GM11168 (cell line): ENCODE measurements around the gene HMX3.

Source experiments
- in situ Hi-C: fragments of 300-500 bp; cut with MboI; formaldehyde crosslinking; loops from one replicate; pipeline ENCODE4 v1.12.0; 2022; ENCODE audit warnings: low sequenced_read_pairs; ENCODE audit not compliant: unreplicated experiment

Gene HMX3

DNA sequence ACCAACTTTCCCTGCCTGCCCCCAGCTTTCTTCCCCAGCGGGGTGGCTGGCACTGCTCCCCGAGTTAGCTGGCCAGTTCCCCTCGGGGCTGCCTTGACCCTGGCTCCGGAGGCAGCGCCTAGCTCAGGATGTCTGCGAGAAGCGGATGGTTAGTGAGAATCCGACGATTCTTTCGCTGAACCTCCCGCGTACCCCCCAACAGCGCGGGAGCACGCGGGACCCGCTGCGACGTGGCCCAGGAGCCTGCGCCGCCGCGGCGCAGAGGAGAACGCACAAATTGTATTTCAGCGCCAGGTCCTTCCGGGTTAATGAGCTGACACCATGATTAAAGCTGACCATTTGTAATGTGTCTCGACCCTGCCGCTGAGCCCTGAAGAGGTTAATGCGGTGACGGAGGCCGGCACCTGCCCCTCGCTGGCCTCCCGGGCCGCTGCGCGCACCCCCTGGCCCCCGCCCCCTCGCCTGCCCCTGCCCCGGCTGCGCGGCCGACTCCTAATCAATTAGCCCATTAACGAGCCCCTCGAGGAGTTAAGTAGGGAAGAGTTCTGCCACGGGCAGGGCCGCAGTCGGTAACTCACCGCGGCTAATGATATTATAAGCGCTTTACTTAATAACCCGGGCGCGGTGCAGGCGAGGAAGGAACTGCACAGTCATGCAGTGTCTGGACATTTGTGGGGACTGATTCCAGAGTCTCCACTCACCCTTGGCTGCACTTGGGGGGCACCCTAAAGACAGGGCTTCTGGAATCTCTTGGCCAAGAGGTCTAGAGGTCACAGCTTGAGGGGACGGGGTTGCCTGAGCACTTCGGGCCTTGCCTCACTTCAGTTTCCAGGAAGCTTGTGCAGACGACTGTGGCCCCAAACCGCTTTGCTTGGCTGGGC lies 10.5 kb downstream of the HMX3 start:
- in situ Hi-C loops = loop anchor here (5.0 to 10.0 kb wide), 2 partner anchors 249 to 401 kb away; no protein-coding TSS in a partner anchor

DNA sequence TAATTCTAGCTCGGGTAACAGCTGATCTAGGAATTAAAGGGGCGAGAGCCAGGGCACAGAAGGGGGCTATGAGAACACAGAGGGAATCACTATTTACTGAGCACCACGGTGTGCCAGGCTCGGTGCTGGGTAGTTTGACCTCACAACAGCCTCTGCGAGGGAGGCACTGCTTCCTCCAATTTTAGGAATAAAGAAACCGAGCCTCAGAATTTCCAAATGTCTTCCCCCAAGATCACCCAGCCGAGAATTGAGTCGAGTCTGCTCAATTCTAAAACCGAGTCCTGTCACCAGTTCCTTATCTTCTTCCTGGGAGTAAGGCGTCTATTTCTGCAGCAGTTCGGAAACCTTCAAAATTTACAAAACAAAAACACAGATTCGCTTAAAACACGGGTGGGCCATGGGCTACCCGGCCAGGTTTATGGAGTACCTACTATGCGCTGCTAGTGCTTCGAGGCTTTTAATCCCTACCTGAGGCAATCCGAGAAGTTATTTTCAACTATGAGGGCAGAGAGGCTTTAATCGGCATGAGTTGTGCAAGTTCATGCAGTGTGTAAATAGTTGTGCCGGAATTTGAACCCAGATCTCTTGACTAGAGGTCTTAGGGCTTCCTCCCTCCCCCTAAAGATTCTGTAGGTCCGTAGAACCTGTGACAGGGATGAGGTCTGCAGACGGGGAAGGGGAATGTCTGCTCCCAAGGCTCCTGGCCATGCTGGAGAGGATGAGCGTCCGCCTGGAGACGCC lies 11.3 kb downstream of the HMX3 start:
- in situ Hi-C loops = loop anchor here (5.0 to 10.0 kb wide), 2 partner anchors 248 to 400 kb away; no protein-coding TSS in a partner anchor

DNA sequence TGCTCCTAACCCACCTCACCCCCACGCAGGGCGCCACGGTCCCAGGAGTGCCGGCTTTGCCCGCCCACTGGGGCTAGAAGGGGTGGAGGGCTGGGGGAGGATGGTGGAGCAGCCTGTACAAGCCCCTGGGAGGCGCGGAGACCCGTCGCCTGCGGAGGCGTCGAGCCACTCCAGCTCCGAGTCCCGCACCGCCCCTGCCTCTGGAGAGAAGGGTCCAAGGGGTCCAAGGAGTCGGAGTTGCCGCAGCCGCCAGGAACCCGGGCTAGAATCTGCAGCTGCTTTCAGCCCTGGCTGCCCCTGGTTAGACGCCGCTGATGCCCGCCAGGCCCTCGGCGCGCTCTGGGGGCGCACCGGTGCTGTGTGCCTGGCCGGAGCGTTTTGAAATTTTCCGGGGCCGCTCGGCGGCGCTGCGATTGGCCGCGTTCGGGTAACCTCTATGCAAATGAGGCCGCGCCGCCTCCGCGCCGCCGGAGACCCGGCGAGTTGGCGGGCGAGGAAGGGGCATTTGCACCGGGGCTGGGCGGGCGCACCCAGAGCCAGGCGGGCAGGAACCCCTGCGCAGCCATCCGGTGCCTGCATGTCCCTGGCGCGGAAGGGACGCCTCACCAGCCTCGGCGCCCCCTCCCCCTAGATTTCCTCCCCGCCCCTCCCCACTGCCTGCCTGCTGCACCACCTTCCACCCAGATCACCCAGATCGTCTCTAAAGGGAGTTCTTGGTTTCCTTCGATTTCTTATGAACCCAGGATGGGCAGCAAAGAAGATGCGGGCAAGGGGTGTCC lies 12.1 kb downstream of the HMX3 start, which contains the start of gene HMX2:
Gene HMX2, plus strand, starts transcription at position 502 of the 779 bp plus-strand sequence. Its CDS starts 243 bp downstream, at position 745.
- in situ Hi-C loops = loop anchor here (5.0 to 10.0 kb wide), 2 partner anchors 247 to 399 kb away; no protein-coding TSS in a partner anchor

DNA sequence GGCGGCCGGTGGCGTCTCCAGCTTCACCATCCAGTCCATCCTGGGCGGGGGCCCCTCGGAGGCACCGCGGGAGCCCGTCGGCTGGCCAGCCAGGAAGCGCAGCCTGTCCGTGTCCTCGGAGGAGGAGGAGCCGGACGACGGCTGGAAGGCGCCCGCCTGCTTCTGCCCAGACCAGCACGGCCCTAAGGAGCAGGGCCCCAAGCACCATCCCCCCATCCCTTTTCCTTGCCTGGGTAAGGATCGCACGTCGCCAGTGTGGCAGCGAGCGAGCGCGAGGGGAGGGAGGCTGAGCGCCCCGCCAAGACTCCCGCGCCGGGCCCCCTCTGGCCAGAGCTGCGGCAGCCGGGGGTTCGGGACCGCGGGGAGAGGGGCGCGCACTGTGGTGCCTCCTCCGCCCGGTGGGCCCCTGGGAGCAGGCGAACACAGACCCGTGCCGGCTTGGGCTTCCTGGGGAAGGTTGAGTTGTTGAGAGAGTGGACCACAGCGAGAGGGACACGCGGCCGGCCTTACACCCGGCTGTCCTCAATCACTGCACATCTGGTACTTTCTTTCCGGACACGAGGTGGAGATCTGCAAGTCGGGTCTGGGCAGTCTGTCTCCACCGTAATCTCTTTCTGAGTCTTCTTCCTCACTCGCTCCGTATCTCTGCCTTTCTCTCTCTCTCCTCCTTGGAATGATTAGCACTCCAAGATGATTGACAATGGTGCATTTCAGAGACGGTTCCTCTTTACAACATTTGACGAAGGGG lies 12.8 kb downstream of the HMX3 start:
- in situ Hi-C loops = loop anchor here (5.0 to 10.0 kb wide), 2 partner anchors 246 to 399 kb away; no protein-coding TSS in a partner anchor

DNA sequence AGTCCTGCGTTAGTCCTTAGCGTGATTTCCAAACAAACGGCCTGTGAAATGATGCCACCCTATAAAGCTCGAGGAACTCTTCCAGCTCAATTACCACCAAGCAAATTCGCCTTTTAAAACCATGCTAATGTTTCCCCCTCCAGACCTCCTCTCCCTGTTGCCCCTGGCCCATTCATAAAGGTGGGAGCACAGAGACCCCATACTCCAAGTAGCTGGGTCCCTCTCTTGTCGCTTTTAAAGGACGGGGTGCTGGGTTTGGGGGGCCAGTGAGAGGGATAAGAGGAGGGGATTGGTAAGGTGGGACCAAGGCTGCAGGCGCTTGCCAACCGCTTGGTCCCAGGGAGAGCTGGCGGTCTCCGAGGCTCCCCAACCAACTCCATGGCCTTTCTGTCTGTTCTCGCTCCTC lies 13.4 kb downstream of the HMX3 start:
- in situ Hi-C loops = loop anchor here (5.0 to 10.0 kb wide), 2 partner anchors 246 to 398 kb away; no protein-coding TSS in a partner anchor

DNA sequence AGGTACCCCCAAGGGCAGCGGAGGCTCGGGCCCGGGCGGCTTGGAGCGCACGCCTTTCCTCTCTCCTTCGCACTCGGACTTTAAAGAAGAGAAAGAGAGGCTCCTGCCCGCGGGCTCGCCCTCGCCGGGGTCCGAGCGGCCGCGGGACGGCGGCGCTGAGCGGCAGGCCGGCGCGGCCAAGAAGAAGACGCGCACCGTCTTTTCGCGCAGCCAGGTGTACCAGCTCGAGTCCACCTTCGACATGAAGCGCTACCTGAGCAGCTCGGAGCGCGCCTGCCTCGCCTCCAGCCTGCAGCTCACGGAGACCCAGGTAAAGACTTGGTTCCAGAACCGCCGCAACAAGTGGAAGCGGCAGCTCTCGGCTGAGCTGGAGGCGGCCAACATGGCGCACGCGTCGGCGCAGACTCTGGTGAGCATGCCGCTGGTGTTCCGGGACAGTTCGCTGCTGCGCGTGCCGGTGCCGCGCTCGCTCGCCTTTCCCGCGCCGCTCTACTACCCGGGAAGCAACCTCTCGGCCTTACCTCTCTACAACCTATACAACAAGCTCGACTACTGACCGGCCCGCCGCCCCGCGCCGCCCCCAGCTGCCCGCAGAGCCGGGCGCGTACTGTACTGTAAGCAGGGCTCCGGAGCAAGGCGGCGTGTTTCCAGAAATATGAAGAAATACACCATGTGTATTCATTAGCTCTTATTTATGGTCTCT lies 13.9 kb downstream of the HMX3 start:
- in situ Hi-C loops = loop anchor here (5.0 to 10.0 kb wide), 2 partner anchors 245 to 398 kb away; no protein-coding TSS in a partner anchor

DNA sequence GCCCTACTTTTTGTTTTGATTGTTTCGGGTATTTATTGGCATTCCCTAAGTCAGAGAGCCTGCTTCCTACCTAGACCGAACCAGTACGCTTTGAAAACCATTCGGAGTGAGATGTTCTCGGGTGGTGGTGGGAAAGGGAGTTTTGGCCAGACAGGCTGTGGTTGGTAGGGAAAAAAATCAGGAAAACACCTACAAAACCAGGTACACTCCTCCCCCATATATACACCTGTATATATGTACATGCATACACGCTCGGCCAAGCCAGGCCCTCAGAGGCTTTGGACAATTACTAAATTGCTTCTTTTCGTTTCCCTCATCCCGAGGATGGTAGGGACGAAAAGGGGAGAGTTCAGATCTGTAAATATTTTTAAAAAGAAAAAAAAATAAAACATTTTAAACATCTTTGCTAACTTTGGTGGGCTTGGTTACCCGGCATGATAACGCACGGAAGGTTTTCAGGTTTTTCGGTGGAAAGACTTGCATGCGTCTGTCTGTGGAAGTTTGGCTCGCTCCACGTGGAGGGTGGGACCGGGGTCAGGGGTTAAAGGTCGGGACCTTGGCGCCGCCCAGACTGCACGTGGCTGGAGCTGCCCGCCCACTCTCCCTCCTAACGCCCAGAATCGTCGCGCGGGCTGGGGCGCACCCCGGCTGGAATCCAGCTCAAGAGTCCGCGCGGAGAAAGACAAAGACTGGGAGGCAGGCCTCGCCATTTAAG lies 14.7 kb downstream of the HMX3 start:
- in situ Hi-C loops = no loop called here

DNA sequence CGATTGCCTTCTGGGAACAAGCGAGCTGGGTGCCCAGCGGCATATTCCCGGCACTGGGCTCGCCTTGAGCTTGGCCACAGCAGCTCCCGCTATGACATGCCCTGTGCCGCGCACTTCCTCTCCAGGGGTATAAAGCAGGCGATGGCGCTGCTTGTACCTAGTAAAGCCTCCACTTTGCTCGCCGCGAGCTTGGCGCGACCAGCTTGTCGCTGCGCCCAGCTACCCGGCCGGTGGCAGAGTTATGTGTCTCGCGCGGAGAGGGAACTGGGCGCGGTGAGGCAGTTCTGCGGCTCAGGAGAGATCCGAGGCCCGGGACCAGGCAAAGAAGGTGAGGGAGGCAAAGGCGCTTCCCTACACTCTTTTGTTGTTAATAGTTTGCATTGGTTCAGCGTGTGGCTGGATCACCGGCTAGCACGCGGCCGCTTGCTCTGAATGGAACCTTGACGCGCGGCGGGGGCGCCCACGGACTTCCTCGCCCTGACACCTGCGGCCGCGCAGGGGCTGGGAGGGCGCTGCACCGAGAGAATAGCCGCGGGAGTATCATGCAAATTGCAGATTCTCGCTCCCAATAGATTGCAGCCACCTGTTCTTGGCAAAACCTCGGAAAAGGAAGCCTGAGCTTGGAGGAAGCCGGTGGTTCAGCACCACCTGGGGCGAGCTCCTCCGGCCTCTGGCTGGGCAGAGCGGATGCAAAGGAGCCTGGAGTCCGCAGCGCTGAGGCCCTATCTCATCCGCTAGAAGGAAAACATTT lies 15.4 kb downstream of the HMX3 start:
- in situ Hi-C loops = no loop called here

DNA sequence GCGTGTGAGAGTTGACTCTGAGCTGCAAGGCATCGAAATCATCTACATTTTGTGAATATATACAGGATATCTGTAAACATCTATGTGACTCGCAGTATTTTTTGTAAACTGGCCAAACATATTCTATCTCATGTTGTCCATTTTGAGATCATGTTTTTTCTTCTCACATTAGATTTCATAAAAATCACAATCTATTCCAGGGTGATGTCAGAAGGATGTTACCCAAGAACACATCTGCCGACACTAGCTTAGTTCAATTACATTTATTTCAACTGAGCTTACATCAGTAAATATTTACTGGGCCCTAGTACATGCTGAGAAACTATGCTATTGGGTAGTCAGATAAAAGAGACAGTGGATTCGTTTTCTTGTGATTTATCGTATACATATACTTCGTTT lies 16.0 kb downstream of the HMX3 start:
- in situ Hi-C loops = no loop called here

DNA sequence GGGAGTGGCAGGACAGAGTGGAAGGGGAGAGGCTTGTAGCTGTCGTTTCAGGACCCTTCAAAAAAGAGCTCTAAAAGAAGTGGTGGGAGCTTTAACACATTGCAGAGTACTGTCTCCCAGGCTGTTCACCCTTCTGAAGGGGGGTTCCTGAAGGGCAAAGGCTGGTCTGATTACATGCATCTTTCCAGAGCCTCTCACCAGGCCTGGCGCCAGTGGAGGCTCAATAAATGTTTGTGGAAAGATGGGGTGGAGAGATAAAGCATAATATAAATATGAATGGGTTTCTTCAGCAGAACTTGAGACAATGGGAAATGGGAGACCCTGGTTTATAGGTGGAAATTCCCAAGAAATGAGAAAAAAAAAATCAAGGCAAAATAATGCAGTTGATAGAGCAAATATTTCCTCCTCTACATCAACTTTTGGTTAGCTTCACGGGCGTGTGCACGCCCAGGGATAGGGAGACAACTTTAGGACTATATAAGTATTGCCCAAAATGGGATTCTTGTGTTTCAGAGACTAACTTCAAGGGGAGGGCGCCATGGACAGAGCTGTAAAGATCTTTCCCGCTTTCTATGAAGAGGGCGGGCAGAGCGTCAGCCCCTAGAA lies 17.8 kb downstream of the HMX3 start:
- in situ Hi-C loops = no loop called here

DNA sequence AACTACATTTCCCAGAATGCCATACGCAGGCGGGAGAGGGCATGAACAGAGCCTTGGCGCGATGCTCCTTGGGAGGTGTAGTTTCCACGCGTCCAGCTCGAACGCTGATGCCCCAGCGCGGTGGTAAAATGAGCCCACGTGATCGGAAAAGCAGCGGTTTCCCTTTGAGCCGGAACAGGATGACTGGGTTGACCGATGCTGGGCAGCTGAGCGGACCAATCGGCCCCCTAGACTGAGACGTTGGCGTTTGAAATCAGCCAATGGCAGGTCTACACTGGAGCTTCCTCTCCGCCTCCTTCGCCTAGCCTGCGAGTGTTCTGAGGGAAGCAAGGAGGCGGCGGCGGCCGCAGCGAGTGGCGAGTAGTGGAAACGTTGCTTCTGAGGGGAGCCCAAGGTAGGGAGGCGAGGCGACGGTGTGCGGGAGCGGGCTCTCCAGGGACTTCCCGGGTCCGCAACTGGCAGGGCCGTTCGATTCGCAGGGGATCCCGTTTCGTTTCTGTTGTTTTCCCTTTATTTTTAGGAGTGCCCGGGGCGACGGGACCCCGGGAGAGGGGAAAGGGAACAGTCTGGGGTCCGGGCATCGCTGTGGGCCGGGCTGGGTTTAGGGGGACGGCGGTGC lies 18.4 kb downstream of the HMX3 start, which contains the start of gene BUB3:
Gene BUB3, plus strand, starts transcription at position 311 of the 619 bp plus-strand sequence. CDS start 516 bp downstream, outside the sequence.
- in situ Hi-C loops = no loop called here

DNA sequence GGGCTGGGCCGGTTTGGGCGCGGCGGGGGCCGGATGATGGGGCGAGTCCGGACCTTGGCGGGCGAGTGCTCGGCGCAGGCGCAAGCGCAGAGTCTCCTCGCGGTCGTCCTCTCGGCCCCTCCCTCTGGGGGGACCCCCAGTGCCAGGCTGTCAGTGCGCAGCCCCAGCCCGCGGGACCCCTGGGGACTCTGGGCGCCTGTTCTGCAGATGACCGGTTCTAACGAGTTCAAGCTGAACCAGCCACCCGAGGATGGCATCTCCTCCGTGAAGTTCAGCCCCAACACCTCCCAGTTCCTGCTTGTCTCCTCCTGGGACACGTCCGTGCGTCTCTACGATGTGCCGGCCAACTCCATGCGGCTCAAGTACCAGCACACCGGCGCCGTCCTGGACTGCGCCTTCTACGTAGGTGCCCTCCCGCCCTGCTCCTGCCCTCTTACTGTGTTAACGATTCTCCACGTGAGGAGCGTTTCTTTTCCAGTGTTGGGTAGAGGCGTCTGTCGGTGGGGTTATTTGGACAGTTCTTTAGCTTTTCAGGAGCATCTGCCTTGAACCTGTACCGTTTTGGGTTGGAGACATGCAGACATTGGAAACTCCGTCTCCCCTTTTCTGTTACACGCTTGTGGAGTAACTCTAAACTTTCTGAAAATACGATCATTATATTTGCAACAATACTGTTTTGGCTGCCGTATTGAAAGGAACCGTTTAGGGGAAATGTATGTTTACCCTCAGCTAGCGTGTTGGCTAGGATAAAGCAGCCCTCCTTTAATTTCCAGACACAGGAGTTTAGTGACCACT lies 19.1 kb downstream of the HMX3 start:
- in situ Hi-C loops = no loop called here

DNA sequence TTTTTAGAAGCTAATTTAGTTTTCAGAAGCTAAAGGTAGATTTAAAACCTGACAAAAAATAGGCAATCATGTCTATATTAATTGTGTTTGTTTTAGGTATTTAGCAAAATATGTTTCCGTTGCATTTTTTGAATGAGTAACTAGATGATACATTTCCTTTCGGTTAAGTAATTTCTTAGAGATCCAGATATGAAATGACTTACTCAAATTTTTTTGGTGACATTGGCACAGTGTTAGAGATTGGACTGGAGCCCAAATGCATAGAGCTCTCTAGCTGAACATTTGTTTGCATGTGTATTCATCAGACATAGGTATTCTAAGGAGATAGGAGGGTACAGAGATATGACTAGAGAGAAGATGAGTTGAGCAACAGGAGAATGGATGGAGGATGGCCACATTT lies 20.3 kb downstream of the HMX3 start:
- in situ Hi-C loops = no loop called here

DNA sequence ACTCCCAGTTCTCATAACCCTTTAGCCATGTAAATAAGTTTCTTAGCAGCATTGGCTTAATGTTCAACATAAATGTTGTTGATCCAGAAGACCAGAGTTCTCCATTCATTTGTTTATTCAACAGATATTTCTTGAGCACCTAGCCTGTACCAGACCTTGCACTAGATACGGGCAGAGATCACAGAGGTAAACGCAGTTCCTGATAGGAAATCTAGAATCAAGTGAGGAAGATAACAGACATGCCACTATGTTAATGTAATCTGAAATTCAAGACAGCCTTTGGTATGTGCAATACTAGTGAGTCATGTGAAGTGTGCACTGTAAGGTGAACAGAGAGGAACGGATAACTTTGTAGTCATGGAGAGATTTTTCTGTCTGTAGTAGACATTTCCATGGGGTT lies 21.4 kb downstream of the HMX3 start:
- in situ Hi-C loops = no loop called here

DNA sequence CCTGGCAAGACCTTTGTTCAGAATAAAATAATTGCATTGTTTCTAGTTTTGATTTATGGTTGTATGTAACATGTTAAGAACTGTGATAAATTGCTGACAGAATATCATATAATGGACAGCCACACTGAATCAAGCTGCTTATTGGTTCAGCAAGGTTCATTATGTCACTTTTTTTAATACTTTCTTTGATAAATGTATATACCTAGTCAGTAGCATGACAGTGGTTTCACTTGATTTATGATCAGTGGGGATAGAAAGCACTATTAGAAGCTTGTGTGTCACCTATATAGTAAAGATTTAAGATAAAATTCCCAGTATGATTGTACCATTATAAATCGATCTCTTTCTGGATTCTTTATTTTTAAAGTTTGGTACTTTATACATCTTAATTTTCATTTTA lies 22.9 kb downstream of the HMX3 start:
- in situ Hi-C loops = no loop called here
